GM12891 (cell line): ENCODE measurements around the gene TGFB1.

Experiments
- DNase-seq: peaks from one replicate; pipeline ENCODE4 v3.0.0; 2011; ENCODE audit warnings: low spot score; ENCODE audit not compliant: insufficient read length
- FAIRE-seq: peaks from 2 replicates; lab custom pipeline; 2011; peaks lifted over from hg19 to GRCh38; lab: Jason Lieb, UNC
- PAX5 ChIP-seq: IDR thresholded peaks from 2 replicates; pipeline ENCODE4 v1.6.1; 2011; ENCODE audit warnings: low read length, moderate library complexity, mild to moderate bottlenecking; ENCODE audit not compliant: insufficient read depth, severe bottlenecking
- POLR2A ChIP-seq: IDR thresholded peaks from 2 replicates; pipeline ENCODE4 v1.6.1; 2011; ENCODE audit warnings: low read depth, low read length, control low read depth
- POLR2AphosphoS5 ChIP-seq: IDR thresholded peaks from 2 replicates; pipeline ENCODE4 v1.6.1; 2011; ENCODE audit warnings: low read depth, low read length, control low read depth
- POU2F2 ChIP-seq: IDR thresholded peaks from 2 replicates; pipeline ENCODE4 v1.6.1; 2011; ENCODE audit warnings: low read depth, mild to moderate bottlenecking, control low read depth, low read length, moderate library complexity
- SPI1 ChIP-seq: IDR thresholded peaks from 2 replicates; pipeline ENCODE4 v1.6.1; 2011; ENCODE audit warnings: low read depth, low read length, control low read depth
- TAF1 ChIP-seq: IDR thresholded peaks from 2 replicates; pipeline ENCODE4 v1.6.1; 2011; ENCODE audit warnings: low read depth, low read length, control low read depth

TGFB1 gene

GRCh38 chr19:41328157-41328841, 25.4 kb downstream of the TGFB1 start:
- DNase-seq (no peak), FAIRE-seq (no peak)
- no peak for TF ChIP-seq POU2F2
- TF ChIP-seq POLR2AphosphoS5: no peak
- no peak for TF ChIP-seq TAF1
- TF ChIP-seq POLR2A: no peak

- DNase-seq (peak; percentile 84), FAIRE-seq (peak; percentile 98)
- TF ChIP-seq POLR2A: no peak
- peak; percentile 30 for TF ChIP-seq PAX5
- no peak for TF ChIP-seq POU2F2
- TF ChIP-seq POLR2AphosphoS5: peak; percentile 86
- peak; percentile 52 for TF ChIP-seq SPI1
- TF ChIP-seq TAF1: 0 out of 2 replicates have a peak, but pooled peaks have one; percentile 20
These were observed 26.1 kb downstream of the TGFB1 start for GRCh38 chr19:41327576-41328156.

GRCh38 chr19:41327076-41327575, 26.6 kb downstream of the TGFB1 start:
- TF ChIP-seq SPI1 (no peak), PAX5 (no peak), TAF1 (no peak), POLR2AphosphoS5 (no peak), POU2F2 (0 out of 2 replicates have a peak, but pooled peaks have one; percentile 33), POLR2A (0 out of 2 replicates have a peak, but pooled peaks have one; percentile 50)
- no peak for DNase-seq
- no peak for FAIRE-seq

GRCh38 chr19:41325947-41326706, 27.6 kb downstream of the TGFB1 start:
- peak; percentile 98 for FAIRE-seq
- peak; percentile 66 for DNase-seq
- peak; percentile 76 for TF ChIP-seq POLR2A
- peak; percentile 83 for TF ChIP-seq PAX5
- TF ChIP-seq SPI1: no peak
- peak; percentile 54 for TF ChIP-seq POLR2AphosphoS5
- TF ChIP-seq POU2F2: peak; percentile 25; the same call in 1 of the 2 replicates
- no peak for TF ChIP-seq TAF1

- TF ChIP-seq POU2F2 (no peak), PAX5 (no peak), SPI1 (no peak), POLR2AphosphoS5 (no peak), TAF1 (no peak), POLR2A (no peak)
- no peak for FAIRE-seq
- DNase-seq: no peak
These were observed 28.1 kb downstream of the TGFB1 start for GRCh38 chr19:41325640-41325946.

GRCh38 chr19:41324921-41325639, 28.6 kb downstream of the TGFB1 start:
- TF ChIP-seq POU2F2 (no peak), POLR2AphosphoS5 (peak; percentile 40)
- no peak for DNase-seq
- FAIRE-seq: no peak

- FAIRE-seq (no peak), DNase-seq (no peak)
- TF ChIP-seq SPI1 (0 out of 2 replicates have a peak, but pooled peaks have one; percentile 10), PAX5 (no peak), POLR2A (no peak; the same call in 1 of the 2 replicates), POLR2AphosphoS5 (peak; percentile 31; the same call in 1 of the 2 replicates), POU2F2 (no peak)
These were observed 29.5 kb downstream of the TGFB1 start for GRCh38 chr19:41324231-41324702.

- TF ChIP-seq TAF1 (no peak), POLR2A (no peak), PAX5 (no peak), SPI1 (no peak), POLR2AphosphoS5 (no peak), POU2F2 (no peak)
- DNase-seq (no peak), FAIRE-seq (no peak)
These were observed 30.1 kb downstream of the TGFB1 start for GRCh38 chr19:41323430-41324125.

GRCh38 chr19:41323023-41323422, 30.7 kb downstream of the TGFB1 start:
- DNase-seq: no peak
- no peak for FAIRE-seq
- no peak for TF ChIP-seq POLR2A
- TF ChIP-seq PAX5: no peak
- TF ChIP-seq POLR2AphosphoS5: no peak
- TF ChIP-seq POU2F2: no peak
- no peak for TF ChIP-seq TAF1
- no peak for TF ChIP-seq SPI1
